GM23338 (cell line): ENCODE results near the gene PNN. TPM values are rescaled to one million over a fixed set of nuclear protein-coding genes. Genes with fewer than 3 reads are reported as not detected.

Experiments used
- ATAC-seq: fragments of 200-7000 bp; cut with Tn5 transposase; 3 replicates; pipeline ENCODE4 v1.9.1; 2020
- DNase-seq: peaks from one replicate; pipeline ENCODE4 v3.0.0-alpha.2; 2015; ENCODE audit warnings: low spot score
- H2AFZ ChIP-seq: fragments of 200-600 bp; sonication (generic); 2 replicates; pipeline ENCODE4 v1.8.0; 2016; ENCODE audit warnings: antibody characterized with exemption, mild to moderate bottlenecking, moderate library complexity
- H3F3A ChIP-seq: fragments of 200-600 bp; sonication (generic); replicated peaks from 2 replicates; pipeline ENCODE4 v1.8.0; 2017; ENCODE audit warnings: antibody characterized with exemption, mixed run types, low read depth
- H3K27ac ChIP-seq: fragments of 200-600 bp; sonication (generic); 2 replicates; pipeline ENCODE4 v1.6.1; 2016; ENCODE audit warnings: low read depth
- H3K27me3 ChIP-seq: fragments of 200-600 bp; sonication (generic); 2 replicates; pipeline ENCODE4 v1.8.0; 2016; ENCODE audit warnings: mild to moderate bottlenecking, mixed run types, moderate library complexity; ENCODE audit not compliant: insufficient read depth
- H3K36me3 ChIP-seq: fragments of 200-600 bp; sonication (generic); 2 replicates; pipeline ENCODE4 v1.8.0; 2016; ENCODE audit warnings: mild to moderate bottlenecking; ENCODE audit not compliant: insufficient read depth
- H3K4me1 ChIP-seq: fragments of 200-600 bp; sonication (generic); 2 replicates; pipeline ENCODE4 v1.8.0; 2016; ENCODE audit warnings: mild to moderate bottlenecking, moderate library complexity; ENCODE audit not compliant: insufficient read depth
- H3K4me2 ChIP-seq: fragments of 200-600 bp; sonication (generic); 2 replicates; pipeline ENCODE4 v1.7.1; 2017; ENCODE audit warnings: mixed run types
- H3K4me3 ChIP-seq: fragments of 200-600 bp; sonication (generic); 2 replicates; pipeline ENCODE4 v1.6.1; 2016; ENCODE audit warnings: mixed run types
- H3K79me2 ChIP-seq: fragments of 200-600 bp; sonication (generic); replicated peaks from 2 replicates; pipeline ENCODE4 v1.8.0; 2017; ENCODE audit warnings: mild to moderate bottlenecking; ENCODE audit not compliant: insufficient read depth
- H3K9me2 ChIP-seq: fragments of 200-600 bp; sonication (generic); 2 replicates; pipeline ENCODE4 v1.8.0; 2017; ENCODE audit not compliant: insufficient read depth
- H4K20me1 ChIP-seq: fragments of 200-600 bp; sonication (generic); replicated peaks from 2 replicates; pipeline ENCODE4 v1.8.0; 2017; ENCODE audit warnings: mild to moderate bottlenecking; ENCODE audit not compliant: insufficient read depth
- H3K27ac Mint-ChIP-seq: 2 replicates; pipeline ENCODE4 v1.8.0; 2020; ENCODE audit warnings: inconsistent platforms, mild to moderate bottlenecking, moderate library complexity, mixed read lengths
- H3K27me3 Mint-ChIP-seq: 3 replicates; pipeline ENCODE4 v1.8.0; 2022; ENCODE audit warnings: low read depth, mild to moderate bottlenecking, moderate library complexity, mixed read lengths, inconsistent platforms; ENCODE audit not compliant: insufficient read depth, poor library complexity
- H3K36me3 Mint-ChIP-seq: 3 replicates; pipeline ENCODE4 v1.8.0; 2021; ENCODE audit warnings: low read depth, mild to moderate bottlenecking, inconsistent platforms, moderate library complexity, mixed read lengths
- H3K4me1 Mint-ChIP-seq: 3 replicates; pipeline ENCODE4 v1.8.0; 2020; ENCODE audit warnings: mild to moderate bottlenecking, inconsistent platforms, mixed read lengths
- H3K4me3 Mint-ChIP-seq: 3 replicates; pipeline ENCODE4 v1.8.0; 2021; ENCODE audit warnings: moderate library complexity, mild to moderate bottlenecking, inconsistent platforms, mixed read lengths
- H3K9me3 Mint-ChIP-seq: 3 replicates; pipeline ENCODE4 v1.8.0; 2020; ENCODE audit warnings: moderate library complexity, mild to moderate bottlenecking, inconsistent platforms, mixed read lengths
- CREB1 ChIP-seq: fragments of 250-450 bp; sonication (Bioruptor Pico); IDR thresholded peaks from 2 replicates; pipeline ENCODE4 v1.5.0; 2020; ENCODE audit warnings: low read depth, mild to moderate bottlenecking, moderate library complexity
- CTCF ChIP-seq, 2 experiments: fragments of 200-600 bp in 1 of 2; sonication (generic) in 1 of 2; conservative IDR thresholded peaks; 2 replicates each; pipeline versions ENCODE4 v1.5.1 to v1.6.1; 2016 to 2017; ENCODE audit warnings: antibody characterized with exemption in 2 of 2, low read depth in 2 of 2, mild to moderate bottlenecking in 2 of 2, moderate library complexity in 1 of 2
- NANOG ChIP-seq: IDR thresholded peaks from 2 replicates; pipeline ENCODE4 v1.6.1; 2016; ENCODE audit warnings: antibody characterized with exemption, borderline replicate concordance
- STAT1 ChIP-seq: IDR thresholded peaks from one replicate; pipeline ENCODE4 v1.6.1; 2016; ENCODE audit warnings: antibody characterized with exemption; ENCODE audit not compliant: unreplicated experiment
- ZNF114 ChIP-seq: fragments of 250-450 bp; sonication (Bioruptor Pico); IDR thresholded peaks from 2 replicates; pipeline ENCODE4 v1.5.0; 2020; ENCODE audit warnings: mild to moderate bottlenecking, moderate library complexity
- ZNF331 ChIP-seq: fragments of 250-450 bp; sonication (Bioruptor Pico); IDR thresholded peaks from 2 replicates; pipeline ENCODE4 v1.5.0; 2020; ENCODE audit warnings: low read depth, mild to moderate bottlenecking, moderate library complexity
- ZNF462 ChIP-seq: fragments of 250-450 bp; sonication (Bioruptor Pico); IDR thresholded peaks from 2 replicates; pipeline ENCODE4 v1.5.0; 2020; ENCODE audit warnings: mild to moderate bottlenecking, moderate library complexity
- polyA plus RNA-seq: library from polyadenylated mRNA; unstranded; fragments of >200 nt; fragmentation: Nextera tagmentation; extraction: Ambion mirVana; gene quantifications from 2 replicates; pipeline ENCODE4 v1.2.1, GENCODE V29; 2016
- total RNA-seq: library from RNA; depleted of rRNA; stranded (reverse); fragments of >200 nt; shearing (Covaris generic); gene quantifications from 2 replicates; pipeline ENCODE4 v1.2.3, GENCODE V29; 2014

PNN gene
- total and polyA plus RNA-seq, 2 experiments from 2014 or later: 60.0 to 325 TPM

GRCh38 chr14:39154594-39155189 is 20.4 kb upstream of the PNN start (continued):
- TF ChIP-seq ZNF462 (CRISPR knock-in tag) (no peak), CTCF (conservative IDR thresholded peaks at IDR 0.05; ENCODE audit: low read depth in 2 of 2) (no peak), ZNF114 (CRISPR knock-in tag) (no peak), STAT1 (no peak), ZNF331 (CRISPR knock-in tag) (no peak), NANOG (no peak), CREB1 (CRISPR knock-in tag) (no peak)

- Mint-ChIP-seq H3K27ac (no peak overlapping the region), H3K9me3 (no peaks in the 10 kb centered on the region), H3K27me3 (no peaks in the 10 kb centered on the region), H3K4me3 (no peak overlapping the region), H3K4me1 (no peaks in the 10 kb centered on the region), H3K36me3 (peaks cover 12% of the 10 kb centered on the region; the same call in 2 of the 3 replicates)
- peaks cover 1% of the 10 kb centered on the region for H3K36me3 ChIP-seq
- H2AFZ ChIP-seq: no peak overlapping the region
- no peak overlapping the region for H3K27ac ChIP-seq
- DNase-seq (no peak), ATAC-seq (no peak)
- H3K4me3 ChIP-seq: no peak overlapping the region
- H3K4me1 ChIP-seq: no peaks in the 10 kb centered on the region
- no peak overlapping the region for H3K4me2 ChIP-seq
- TF ChIP-seq NANOG: no peak
- H3F3A ChIP-seq: 0 out of 2 replicates have a peak, but pooled peaks cover 2% of the 10 kb centered on the region
- H3K9me2 ChIP-seq: no peaks in the 10 kb centered on the region
- H3K27me3 ChIP-seq: no peaks in the 10 kb centered on the region
- peaks cover 2% of the 10 kb centered on the region; the same call in 1 of the 2 replicates for H4K20me1 ChIP-seq
- H3K79me2 ChIP-seq: peaks cover 16% of the 10 kb centered on the region
Observed at GRCh38 chr14:39157491-39157890, 17.6 kb upstream of the PNN start.
